IgD-negative memory B cell (primary cell): Measurements from ENCODE around the gene WTAP. TPM values are rescaled to one million over a fixed set of nuclear protein-coding genes. Genes with fewer than 3 reads are reported as not detected.
"Not testable (repeated sequence)": the region's sequence is repeated elsewhere in the genome, so short reads cannot be mapped to it uniquely, and the experiment has no call there.

Experiments
- H3K27ac Mint-ChIP-seq, 3 donors: one replicate each; pipeline ENCODE4 v1.8.0; 2020 to 2022; ENCODE audit warnings: mild to moderate bottlenecking in 3 of 3, mixed read lengths in 3 of 3, moderate library complexity in 1 of 3
- H3K27me3 Mint-ChIP-seq: one replicate; pipeline ENCODE4 v1.8.0; 2021; ENCODE audit warnings: mixed read lengths
- H3K36me3 Mint-ChIP-seq: one replicate; pipeline ENCODE4 v1.8.0; 2020; ENCODE audit warnings: mild to moderate bottlenecking, mixed read lengths
- H3K4me1 Mint-ChIP-seq, 3 donors: one replicate each; pipeline ENCODE4 v1.8.0; 2020 to 2022; ENCODE audit warnings: mixed read lengths in 3 of 3, mild to moderate bottlenecking in 1 of 3
- H3K4me3 Mint-ChIP-seq, 4 donors: one replicate each; pipeline ENCODE4 v1.8.0; 2020 to 2022; ENCODE audit warnings: mild to moderate bottlenecking in 4 of 4, mixed read lengths in 4 of 4, moderate library complexity in 3 of 4
- H3K9me3 Mint-ChIP-seq, 3 donors: one replicate each; pipeline ENCODE4 v1.8.0; 2020 to 2021; ENCODE audit warnings: mixed read lengths in 3 of 3, mild to moderate bottlenecking in 1 of 3
- polyA plus RNA-seq: library from polyadenylated mRNA; unstranded; fragments of 300-500 nt; fragmentation: Illumina TruSeq; gene quantifications from one replicate; pipeline ENCODE4 v1.2.3, GENCODE V29; 2021

WTAP gene
- polyA plus RNA-seq, 1 donor from 2014 or later: 127 TPM

DNA sequence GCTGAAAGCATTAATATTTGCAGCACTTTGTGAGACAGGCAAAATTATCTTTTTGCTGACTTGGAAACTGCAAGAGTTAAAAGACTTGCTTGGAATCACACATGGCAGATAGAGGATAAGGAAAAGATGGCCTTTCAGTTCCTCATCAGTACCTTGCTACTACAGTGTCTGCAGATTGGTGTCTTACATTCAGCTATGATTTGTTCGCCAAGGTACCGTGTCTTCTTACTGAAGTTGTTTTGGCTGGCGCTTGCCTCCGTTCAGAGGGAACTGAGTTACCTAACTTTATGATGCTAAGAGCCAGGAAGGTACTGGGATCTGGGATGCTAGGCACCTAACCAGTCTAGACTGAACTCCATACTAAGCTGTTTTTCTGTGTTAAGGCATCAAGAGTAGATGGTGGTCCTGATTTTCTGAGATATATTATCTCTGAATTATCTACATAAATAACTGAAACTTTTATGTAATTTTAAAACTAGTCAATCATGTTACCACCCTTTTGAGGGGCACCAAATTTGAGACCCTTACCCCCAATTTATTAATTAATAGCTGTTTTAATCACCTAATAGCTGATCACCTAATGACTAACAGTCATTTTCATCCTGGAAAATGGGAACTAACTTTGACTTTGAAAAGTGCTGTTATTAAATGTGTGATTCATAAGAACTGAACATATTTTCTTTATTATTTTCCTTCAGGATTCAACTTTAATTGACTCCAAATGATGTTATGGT, 2.5 kb downstream of the WTAP start:
- H3K27ac Mint-ChIP-seq: peak overlapping the region; percentile 76 to 99 (median 95)

DNA sequence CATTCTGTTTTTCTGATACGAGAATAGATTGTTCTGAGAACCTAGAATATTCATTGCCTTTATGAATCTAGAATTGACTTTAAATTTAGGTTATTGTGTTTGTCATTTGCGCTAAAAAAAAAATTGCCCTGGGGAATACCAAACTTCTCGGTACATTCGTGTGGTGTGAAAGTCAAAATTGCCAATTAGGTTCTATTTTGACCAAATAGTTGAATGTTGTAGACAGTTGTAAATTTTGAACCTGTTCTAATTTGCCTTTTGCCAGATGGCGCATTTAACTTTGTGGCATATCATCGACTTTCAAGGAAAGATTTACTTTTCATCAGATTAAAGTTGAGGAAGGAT, 3.0 kb downstream of the WTAP start:
- peak overlapping the region; percentile 76 to 99 (median 95) for H3K27ac Mint-ChIP-seq
- peaks cover 40 to 45% (median 42%) of the 10 kb centered on the region in 3 donors for H3K4me1 Mint-ChIP-seq
- no peaks in the 10 kb centered on the region for H3K9me3 Mint-ChIP-seq
- peak overlapping the region; percentile 17 to 95 (median 64) for H3K4me3 Mint-ChIP-seq
- H3K36me3 Mint-ChIP-seq: no peaks in the 10 kb centered on the region
- H3K27me3 Mint-ChIP-seq: no peaks in the 10 kb centered on the region

More for the DNA sequence above, 2.5 kb downstream of the WTAP start:
- H3K36me3 Mint-ChIP-seq: no peaks in the 10 kb centered on the region
- H3K9me3 Mint-ChIP-seq: no peaks in the 10 kb centered on the region
- no peaks in the 10 kb centered on the region for H3K27me3 Mint-ChIP-seq
- peaks cover 40 to 45% (median 42%) of the 10 kb centered on the region in 3 donors for H3K4me1 Mint-ChIP-seq
- peak overlapping the region; percentile 87 to 98 (median 94) for H3K4me3 Mint-ChIP-seq

DNA sequence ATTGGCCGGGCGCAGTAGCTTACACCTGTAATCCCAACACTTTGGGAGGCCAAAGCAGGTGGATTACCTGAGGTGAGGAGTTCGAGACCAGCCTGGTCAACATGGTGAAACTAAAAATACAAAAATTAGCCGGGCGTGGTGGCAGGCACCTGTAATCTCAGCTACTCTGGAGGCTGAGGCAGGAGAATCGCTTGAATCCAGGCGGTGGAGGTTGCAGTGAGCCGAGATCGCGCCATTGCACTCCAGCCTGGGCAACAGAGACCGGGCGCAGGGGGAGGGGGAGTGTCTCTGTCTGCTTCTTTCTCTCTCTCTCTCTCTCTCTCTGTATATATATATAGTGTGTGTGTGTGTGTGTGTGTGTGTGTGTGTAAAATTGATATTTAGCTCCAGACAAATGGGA, 5.2 kb downstream of the WTAP start:
- not testable (repeated sequence) for H3K36me3 Mint-ChIP-seq, H3K9me3 Mint-ChIP-seq, H3K27me3 Mint-ChIP-seq
- H3K4me3 Mint-ChIP-seq: peak overlapping the region in 1 of 4 donors; percentile 26
- H3K4me1 Mint-ChIP-seq: peaks cover 35 to 38% (median 36%) of the 10 kb centered on the region in 3 donors
- peak overlapping the region in 1 of 3 donors; percentile 56 for H3K27ac Mint-ChIP-seq

DNA sequence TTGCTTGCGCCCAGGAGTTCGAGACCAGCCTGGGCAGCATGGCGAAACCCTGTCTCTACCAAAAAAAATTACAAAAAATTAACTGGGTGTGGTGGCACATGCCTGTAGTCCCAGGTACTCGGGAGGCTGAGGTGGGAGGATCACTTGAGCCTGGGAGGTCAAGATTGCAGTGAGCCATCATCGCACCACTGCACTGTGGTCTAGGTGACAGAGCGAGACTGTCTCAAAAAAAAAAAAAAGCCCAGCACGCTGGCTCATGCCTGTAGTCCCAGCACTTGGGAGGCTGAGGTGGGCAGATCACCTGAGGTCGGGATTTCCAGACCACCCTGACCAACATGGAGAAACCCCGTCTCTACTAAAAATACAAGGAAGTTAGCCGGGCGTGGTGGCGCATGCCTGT, 6.1 kb downstream of the WTAP start:
- peaks cover 38 to 42% (median 38%) of the 10 kb centered on the region in 3 donors for H3K4me1 Mint-ChIP-seq

DNA sequence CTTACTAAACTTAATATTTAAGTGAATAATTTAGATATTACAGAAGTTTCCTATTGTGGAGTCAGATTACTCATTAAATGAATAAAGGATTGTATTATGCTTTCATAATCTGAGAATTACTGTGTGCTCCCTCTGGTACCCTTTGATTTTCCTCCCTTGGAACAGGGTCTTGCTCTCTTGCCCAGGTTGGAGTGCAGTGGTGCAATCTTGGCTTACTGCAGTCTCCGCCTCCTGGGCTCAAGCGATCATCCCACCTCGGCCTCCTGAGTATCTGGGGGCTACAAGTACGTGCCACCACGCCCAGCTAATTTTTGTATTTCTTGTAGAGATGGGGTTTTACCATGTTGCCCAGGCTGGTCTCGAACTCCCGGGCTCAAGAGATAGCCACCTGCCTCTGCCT, 9.6 kb downstream of the WTAP start:
- H3K4me3 Mint-ChIP-seq: no peak overlapping the region
- H3K27me3 Mint-ChIP-seq: no peaks in the 10 kb centered on the region
- no peaks in the 10 kb centered on the region for H3K36me3 Mint-ChIP-seq
- peaks cover 20 to 22% (median 22%) of the 10 kb centered on the region in 3 donors for H3K4me1 Mint-ChIP-seq
- H3K9me3 Mint-ChIP-seq: no peaks in the 10 kb centered on the region
- H3K27ac Mint-ChIP-seq: no peak overlapping the region

More for the DNA sequence above, 6.1 kb downstream of the WTAP start:
- peak overlapping the region in 1 of 4 donors; percentile 17 for H3K4me3 Mint-ChIP-seq
- H3K27me3 Mint-ChIP-seq, H3K9me3 Mint-ChIP-seq, H3K36me3 Mint-ChIP-seq, H3K27ac Mint-ChIP-seq: not testable (repeated sequence)

DNA sequence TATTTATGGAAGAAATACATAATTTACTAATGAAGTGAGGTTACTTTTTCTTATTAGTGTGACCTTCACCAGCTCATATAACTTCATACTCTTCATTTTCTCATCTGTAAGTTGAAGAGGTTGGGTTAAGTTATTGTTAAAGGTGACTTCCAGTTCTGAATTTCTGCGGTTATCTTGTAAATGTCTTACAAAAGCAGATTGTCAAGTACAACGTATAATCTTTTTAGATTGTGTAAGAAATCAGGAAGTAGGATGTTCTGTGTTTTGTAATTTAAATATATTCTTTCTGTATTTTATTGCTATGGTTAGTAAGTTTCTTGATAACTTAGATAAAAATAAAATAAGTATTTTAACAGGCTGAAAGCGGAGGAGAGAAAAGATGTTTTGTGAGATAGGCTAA, 12.0 kb downstream of the WTAP start:
- peaks cover 13 to 22% (median 13%) of the 10 kb centered on the region in 3 donors for H3K4me1 Mint-ChIP-seq

DNA sequence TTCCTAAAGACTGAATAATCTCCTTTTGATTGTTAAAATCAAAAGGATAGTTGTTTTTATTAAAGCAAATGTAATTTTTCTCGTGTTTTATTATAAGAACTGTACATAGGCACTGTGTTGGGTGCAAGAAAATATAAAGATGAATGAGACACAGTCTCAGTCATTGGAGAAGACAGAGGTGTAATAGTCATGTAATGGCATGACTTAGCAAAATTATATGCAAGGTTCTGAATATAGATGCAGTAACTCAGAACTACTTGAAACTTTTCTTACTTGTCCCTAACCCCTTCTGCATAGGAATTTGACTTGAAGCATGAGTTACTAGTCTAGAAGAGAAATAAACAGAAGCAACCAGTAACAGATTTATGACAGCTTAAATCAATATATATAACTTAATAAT, 14.9 kb downstream of the WTAP start:
- no peaks in the 10 kb centered on the region for H3K27me3 Mint-ChIP-seq
- no peak overlapping the region for H3K4me3 Mint-ChIP-seq
- H3K4me1 Mint-ChIP-seq: peaks cover 9 to 17% (median 17%) of the 10 kb centered on the region in 3 donors
- peaks cover 10% of the 10 kb centered on the region for H3K36me3 Mint-ChIP-seq
- H3K27ac Mint-ChIP-seq: no peak overlapping the region
- H3K9me3 Mint-ChIP-seq: no peaks in the 10 kb centered on the region

More for the DNA sequence above, 12.0 kb downstream of the WTAP start:
- H3K36me3 Mint-ChIP-seq: peaks cover 5% of the 10 kb centered on the region
- H3K4me3 Mint-ChIP-seq: no peak overlapping the region
- no peak overlapping the region for H3K27ac Mint-ChIP-seq
- no peaks in the 10 kb centered on the region for H3K9me3 Mint-ChIP-seq
- no peaks in the 10 kb centered on the region for H3K27me3 Mint-ChIP-seq

DNA sequence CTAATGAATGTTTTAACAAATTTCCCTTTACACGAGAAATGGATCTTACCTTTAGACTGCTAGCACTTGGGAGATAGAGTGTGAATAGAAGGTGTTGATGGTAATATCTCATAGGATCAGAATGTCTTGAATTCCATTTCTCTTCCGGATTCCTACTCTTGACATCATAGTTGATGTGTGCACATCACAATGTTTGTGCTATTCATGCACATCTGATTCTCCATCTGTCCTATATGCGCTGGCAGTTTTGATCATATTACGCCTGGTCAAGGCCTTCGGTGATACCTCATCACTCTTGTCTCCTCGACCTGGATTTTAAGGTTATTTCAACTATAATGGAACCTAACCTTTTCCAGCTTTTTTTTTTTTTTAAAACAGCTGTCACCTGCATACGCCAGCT, 17.8 kb downstream of the WTAP start:
- H3K9me3 Mint-ChIP-seq: no peaks in the 10 kb centered on the region
- H3K27me3 Mint-ChIP-seq: no peaks in the 10 kb centered on the region
- H3K36me3 Mint-ChIP-seq: peaks cover 11% of the 10 kb centered on the region
- H3K4me3 Mint-ChIP-seq: no peak overlapping the region
- H3K4me1 Mint-ChIP-seq: peaks cover 3 to 11% (median 9%) of the 10 kb centered on the region in 3 donors
- H3K27ac Mint-ChIP-seq: peak overlapping the region; percentile 12 to 90 (median 39)

DNA sequence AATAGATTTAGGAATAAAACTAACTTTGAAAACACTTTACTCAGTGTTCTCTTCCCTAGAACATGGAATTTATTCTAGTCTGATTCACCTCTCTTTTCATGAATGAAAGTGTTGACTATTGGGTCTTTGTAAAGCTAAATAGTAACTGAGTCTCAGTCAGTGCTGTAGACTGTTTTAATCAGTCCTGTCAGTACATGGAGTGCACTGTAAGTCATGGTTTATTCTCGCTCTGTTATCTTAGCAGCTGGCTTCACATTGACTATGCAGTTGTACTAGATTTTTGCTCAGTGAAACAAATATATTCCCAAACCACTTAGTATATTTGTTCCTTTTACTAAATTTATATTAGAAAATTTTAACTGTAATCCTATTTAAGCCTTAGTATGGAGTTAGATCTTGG, 19.5 kb downstream of the WTAP start:
- H3K36me3 Mint-ChIP-seq: peaks cover 11% of the 10 kb centered on the region

DNA sequence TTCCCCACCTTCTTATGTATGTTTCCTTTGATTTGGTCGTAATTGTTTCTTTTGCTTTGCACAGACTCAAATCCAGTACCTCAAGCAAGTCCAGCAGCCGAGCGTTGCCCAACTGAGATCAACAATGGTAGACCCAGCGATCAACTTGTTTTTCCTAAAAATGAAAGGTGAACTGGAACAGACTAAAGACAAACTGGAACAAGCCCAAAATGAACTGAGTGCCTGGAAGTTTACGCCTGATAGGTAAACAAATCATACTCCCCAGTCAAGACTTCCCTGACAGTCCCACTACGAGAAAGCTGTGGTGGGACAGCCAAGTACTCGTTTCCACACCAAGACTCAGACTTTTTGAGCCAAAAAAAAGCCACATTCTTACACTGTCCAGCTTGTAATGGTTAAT, 20.8 kb downstream of the WTAP start:
- peak overlapping the region in 1 of 3 donors; percentile 39 for H3K27ac Mint-ChIP-seq
- H3K4me1 Mint-ChIP-seq, H3K36me3 Mint-ChIP-seq, H3K27me3 Mint-ChIP-seq, H3K4me3 Mint-ChIP-seq, H3K9me3 Mint-ChIP-seq: not testable (repeated sequence)

More for the DNA sequence above, 19.5 kb downstream of the WTAP start:
- Mint-ChIP-seq H3K4me1 (peaks cover 0 to 9% (median 2%) of the 10 kb centered on the region in 3 donors), H3K27me3 (no peaks in the 10 kb centered on the region), H3K9me3 (no peaks in the 10 kb centered on the region), H3K4me3 (no peak overlapping the region), H3K27ac (no peak overlapping the region)

DNA sequence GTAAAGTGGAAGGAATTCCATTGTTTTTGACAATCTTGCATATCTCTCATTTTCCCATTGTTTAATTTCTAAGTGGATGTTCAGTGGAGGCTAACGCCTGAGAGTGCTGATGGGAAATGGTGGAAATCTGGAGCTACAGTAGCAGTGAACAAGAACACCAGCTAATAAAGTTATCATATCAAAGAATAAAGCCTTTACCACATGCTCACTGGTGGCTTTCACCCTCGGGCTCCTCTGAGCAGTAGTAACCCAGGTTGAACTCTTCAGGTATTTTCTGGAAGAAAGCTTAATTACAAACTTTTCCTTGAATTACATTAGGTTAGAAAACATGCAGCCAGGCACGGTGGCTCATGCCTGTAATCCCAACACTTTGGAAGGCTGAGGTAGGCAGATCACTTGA, 24.1 kb downstream of the WTAP start:
- Mint-ChIP-seq H3K9me3 (no peaks in the 10 kb centered on the region), H3K4me1 (peaks cover 0 to 2% (median 0%) of the 10 kb centered on the region in 3 donors), H3K27me3 (no peaks in the 10 kb centered on the region), H3K27ac (peak overlapping the region in 1 of 3 donors; percentile 62), H3K36me3 (peaks cover 6% of the 10 kb centered on the region), H3K4me3 (no peak overlapping the region)

DNA sequence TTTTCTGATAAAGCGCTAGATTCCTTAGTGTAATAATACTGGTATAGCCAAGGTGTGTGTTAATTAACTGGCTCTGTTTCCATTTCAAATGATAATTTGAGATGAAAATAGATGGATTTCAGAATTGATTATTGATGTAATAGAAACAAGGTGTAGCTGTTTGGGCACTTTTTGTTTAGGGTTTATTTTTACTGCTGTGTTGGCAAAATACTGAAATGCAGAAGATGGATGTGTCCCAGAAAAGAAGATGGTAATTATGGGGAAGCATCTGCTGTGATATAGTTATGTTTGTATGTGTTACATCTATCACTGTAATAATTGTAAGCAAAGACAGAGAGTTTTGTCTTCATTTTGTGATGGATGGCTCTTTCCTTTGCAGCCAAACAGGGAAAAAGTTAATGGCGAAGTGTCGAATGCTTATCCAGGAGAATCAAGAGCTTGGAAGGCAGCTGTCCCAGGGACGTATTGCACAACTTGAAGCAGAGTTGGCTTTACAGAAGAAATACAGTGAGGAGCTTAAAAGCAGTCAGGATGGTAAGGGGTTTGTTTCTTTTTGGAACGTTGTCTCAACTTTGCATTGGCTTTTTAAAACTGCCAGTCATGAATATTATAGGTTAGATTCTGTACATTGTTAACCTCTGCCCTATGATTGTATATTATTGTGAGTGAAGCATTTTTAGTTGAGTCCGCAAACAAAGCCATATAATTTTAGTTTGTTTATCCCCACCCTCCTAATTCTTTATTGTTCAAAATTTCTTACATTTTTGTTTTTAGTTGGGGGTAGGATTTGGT, 26.0 kb downstream of the WTAP start:
- no peak overlapping the region for H3K4me3 Mint-ChIP-seq

DNA sequence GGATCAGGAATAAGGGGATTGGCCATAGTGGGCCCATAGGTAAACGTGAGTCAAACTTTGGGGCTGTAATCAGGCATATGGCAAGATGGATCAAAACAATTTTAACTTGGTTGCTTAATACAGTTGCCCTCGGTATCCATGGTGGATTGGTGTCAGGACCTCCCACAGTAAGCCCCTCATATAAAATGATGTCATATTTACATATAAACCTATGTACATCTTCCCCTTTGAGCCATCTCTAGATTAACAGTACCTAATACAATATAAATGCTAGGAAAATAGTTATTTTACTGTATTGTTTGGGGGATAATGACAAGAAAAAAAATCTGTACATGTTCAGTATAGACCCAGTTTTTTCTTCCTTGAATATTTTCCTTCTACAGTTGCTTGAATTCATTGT, 27.1 kb downstream of the WTAP start:
- peak overlapping the region in 1 of 3 donors; percentile 12 for H3K27ac Mint-ChIP-seq
- peaks cover 4% of the 10 kb centered on the region for H3K36me3 Mint-ChIP-seq
- no peaks in the 10 kb centered on the region for H3K9me3 Mint-ChIP-seq
- H3K4me3 Mint-ChIP-seq: no peak overlapping the region
- H3K4me1 Mint-ChIP-seq: peaks cover 0 to 2% (median 0%) of the 10 kb centered on the region in 3 donors
- H3K27me3 Mint-ChIP-seq: no peaks in the 10 kb centered on the region

More for the DNA sequence above, 26.0 kb downstream of the WTAP start:
- Mint-ChIP-seq H3K27ac (peak overlapping the region in 2 of 3 donors; percentile 59 to 64), H3K9me3 (no peaks in the 10 kb centered on the region), H3K4me1 (peaks cover 0 to 2% (median 0%) of the 10 kb centered on the region in 3 donors), H3K27me3 (no peaks in the 10 kb centered on the region), H3K36me3 (peaks cover 6% of the 10 kb centered on the region)

DNA sequence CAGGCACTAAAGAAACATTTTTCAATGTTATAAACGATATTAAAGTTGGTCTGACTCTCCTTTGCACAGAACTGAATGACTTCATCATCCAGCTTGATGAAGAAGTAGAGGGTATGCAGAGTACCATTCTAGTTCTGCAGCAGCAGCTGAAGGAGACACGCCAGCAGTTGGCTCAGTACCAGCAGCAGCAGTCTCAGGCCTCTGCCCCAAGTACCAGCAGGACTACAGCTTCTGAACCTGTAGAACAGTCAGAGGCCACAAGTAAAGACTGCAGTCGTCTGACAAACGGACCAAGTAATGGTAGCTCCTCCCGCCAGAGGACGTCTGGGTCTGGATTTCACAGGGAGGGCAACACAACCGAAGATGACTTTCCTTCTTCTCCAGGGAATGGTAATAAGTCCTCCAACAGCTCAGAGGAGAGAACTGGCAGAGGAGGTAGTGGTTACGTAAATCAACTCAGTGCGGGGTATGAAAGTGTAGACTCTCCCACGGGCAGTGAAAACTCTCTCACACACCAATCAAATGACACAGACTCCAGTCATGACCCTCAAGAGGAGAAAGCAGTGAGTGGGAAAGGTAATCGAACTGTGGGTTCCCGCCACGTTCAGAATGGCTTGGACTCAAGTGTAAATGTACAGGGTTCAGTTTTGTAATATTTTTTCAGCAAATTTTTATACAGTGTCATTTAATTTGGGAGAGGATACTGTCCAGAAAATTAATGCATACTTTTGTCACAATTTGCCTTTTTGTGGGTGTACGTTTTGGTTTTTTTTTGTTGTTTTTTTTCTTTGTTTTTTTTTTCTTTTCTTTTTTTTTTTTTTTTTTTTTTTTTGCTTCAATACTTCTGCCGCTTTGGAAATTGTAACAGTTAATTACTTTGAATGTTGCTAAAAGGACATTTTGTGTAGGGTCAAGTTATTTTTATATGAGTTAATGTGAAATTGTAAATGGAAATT, 27.9 kb downstream of the WTAP start:
- H3K4me1 Mint-ChIP-seq: peaks cover 0 to 5% (median 2%) of the 10 kb centered on the region in 3 donors
- no peaks in the 10 kb centered on the region for H3K27me3 Mint-ChIP-seq
- peak overlapping the region; percentile 12 to 41 (median 33) for H3K27ac Mint-ChIP-seq
- no peaks in the 10 kb centered on the region for H3K9me3 Mint-ChIP-seq
- H3K36me3 Mint-ChIP-seq: peaks cover 4% of the 10 kb centered on the region
- H3K4me3 Mint-ChIP-seq: peak overlapping the region in 1 of 4 donors; percentile 13
